HG03469 (cell line): ENCODE results near the gene KCNJ6.
"Not testable (repeated sequence)": the region's sequence is repeated elsewhere in the genome, so short reads cannot be mapped to it uniquely, and the experiment has no call there.

ENCODE experiments used
- ATAC-seq: cut with Tn5 transposase; IDR thresholded peaks from one replicate; pipeline ENCODE4 v1.9.1; 2021; ENCODE audit warnings: mild to moderate bottlenecking, moderate library complexity, moderate number of reproducible peaks; ENCODE audit not compliant: unreplicated experiment

KCNJ6 gene

DNA sequence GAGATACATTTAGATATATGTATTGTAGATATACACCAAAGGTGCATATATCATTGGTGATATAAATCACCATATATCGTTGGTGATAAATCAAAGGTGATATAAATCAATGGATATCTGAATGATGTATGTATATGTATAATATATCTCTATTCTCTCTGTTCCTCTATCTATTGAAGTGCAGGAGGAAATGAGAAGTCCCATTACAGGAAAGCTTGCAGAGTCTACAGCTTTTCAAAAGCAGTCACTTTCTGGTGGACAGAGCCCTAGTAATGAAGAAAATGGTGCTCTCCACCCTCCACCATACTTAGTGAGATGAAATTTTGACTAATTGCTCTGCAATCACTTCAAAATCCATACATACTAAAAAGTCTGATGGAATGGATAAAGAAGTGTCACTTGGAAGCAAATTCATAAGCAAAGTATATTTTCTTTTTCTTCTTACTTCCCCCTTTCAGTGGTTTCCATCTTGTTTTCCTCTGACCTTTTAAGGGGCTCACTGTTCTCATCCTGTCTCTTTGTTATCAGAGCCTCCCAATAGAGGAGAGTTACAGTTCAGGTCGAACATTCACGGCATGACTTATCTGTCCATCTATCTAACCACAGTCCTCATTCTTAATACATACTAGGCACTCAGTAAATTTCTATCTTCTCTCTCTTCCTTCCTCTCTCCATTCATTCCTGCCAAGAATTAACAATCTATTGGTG is 227.2 kb downstream of the KCNJ6 start:
- no peak for ATAC-seq

DNA sequence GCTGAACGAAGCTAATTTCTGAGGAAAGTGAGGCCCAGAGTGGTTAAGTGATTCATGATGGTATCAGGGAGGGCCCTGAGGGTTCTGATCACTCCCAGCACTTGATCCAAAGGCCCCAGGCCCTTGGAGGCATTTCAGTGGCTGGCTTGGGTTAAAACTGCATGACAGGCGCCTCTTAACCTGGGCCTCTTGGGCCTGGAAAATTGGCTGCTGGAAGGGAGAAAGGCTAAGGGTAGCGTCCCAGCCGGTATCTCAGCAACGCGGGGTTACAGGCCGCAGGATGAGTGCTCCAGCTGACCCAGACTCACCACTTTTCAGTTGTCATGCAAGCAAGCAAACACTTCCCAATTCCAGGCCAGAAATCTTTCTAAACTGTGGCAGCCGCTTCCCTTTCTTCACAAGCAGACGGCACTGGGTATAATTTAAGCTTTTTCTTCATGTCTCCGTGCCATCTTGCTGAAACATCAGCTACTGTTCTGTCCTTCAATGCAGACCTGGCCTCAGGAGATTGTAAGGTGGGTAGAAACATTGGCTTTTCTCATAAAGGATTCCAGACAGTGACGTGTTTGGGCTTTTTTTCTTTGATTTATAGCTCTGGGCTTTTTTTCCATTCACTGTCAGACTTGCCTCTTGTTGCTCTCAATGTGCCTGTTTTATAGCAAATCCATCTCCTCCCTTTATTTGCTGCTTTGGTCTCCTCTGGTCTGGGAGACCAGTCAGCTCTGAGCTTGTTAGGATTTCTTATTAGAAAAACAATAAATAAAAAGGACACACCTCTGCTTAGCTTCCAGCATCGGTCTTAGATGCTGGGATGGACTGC is 229.1 kb downstream of the KCNJ6 start:
- no peak for ATAC-seq

DNA sequence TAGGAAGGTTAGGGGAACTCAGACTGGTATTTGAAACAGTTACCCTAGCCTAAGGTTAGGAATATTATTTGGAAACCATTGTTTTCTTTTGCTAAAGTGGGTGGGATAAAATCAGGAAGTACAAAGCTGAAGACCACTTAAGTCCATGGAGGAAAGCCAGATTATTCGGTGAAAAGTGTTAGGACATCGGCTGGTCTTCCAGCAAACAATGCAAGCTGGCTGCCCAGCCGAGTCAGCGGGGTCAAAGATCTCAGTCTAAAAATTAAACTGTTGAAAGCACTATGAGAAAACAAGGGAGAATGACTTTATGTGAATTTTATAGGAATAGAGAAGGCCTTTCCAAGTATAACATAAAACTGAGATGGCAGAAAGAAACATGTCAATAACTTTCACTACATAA is 231.7 kb downstream of the KCNJ6 start:
- ATAC-seq = no peak

DNA sequence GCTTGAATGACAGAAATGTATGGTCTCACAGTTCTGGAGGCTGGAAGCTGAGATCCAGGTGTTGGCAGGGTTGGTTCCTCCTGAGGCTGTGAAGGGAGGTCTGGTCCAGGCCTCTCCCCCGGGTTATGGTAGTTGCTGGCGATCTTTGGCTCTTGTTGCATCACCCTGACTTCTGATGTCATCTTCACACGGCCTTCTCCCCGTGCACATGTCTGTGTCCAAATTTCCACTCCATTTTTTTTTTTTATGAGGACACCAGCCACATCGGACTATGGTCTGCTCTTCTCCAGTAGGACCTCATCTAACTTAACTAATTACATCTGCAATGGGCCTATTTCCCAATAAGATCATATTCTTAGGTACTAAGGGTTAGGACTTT is 232.2 kb downstream of the KCNJ6 start:
- ATAC-seq = no peak

DNA sequence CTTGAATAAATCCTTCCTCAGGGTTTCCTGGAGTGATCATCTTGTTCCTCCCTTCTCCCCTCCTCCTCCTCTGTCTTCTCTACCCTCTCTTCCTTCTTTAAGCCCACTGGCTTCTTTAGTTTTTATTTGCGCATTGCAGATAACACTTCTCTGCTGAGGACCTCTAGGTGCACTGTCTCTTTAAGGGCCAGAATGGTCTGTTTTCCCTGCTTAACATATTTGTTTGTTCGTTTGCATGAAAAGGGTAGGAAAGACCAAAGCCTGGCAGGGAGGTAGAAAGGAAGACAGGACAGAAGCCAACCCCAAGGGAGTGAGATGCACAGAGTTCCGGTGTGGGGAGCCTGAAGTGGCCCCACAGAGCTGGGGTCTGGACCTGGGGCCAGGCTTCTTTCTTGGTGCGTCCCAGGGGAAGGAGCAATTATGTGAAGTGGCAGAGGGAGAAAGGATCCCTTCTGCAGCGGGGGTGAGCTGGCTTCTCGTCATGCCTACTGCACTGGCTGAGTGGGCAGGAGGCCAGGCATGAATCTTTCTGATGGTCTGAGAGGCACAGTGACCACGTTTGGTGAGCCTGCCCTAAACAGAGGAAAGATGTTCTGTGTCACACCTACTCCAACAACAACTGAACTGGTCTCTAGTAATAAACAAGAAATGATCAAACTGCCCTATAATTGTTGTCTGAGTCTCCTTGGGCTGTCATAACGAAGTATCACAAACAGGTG is 232.7 kb downstream of the KCNJ6 start:
- ATAC-seq = no peak

DNA sequence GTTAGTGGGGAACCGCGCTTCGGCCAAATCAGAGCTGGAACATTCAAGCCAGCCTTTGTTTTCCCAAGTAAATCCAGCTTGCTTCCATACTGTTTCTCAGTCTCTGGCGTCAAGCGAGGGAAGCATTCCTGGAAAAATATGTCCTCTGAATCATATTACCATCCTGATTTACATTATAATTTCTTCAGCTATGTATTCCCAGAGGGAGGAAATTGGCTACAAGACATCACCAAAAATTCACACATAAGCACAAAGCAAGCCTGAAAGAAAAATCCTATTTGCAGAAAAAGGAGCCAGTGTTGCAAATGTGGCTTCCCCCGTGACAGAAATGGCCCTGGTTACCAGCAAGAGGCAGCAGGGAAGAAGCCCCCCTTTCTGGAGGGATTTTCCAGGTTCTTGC is 233.3 kb downstream of the KCNJ6 start:
- no peak for ATAC-seq

DNA sequence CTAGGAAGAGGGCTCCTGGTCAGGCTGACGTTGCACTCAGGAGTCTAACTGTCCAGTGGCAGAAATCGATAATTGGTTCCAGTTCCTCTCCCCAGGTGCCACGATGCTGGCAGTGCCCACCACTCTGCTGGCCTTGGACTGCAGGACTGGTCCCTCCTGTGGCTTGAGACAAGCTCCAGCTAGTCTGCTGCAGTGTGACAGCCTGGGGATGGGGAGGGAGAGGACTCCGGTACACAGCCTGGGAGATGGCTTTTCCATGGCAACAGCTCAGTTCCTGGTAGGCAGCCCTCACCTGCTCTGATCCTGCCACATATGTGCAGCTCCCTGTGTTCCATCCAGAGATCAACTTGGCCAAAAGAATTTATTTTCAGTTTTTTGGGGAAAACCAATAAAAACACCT is 239.3 kb downstream of the KCNJ6 start:
- ATAC-seq = no peak

DNA sequence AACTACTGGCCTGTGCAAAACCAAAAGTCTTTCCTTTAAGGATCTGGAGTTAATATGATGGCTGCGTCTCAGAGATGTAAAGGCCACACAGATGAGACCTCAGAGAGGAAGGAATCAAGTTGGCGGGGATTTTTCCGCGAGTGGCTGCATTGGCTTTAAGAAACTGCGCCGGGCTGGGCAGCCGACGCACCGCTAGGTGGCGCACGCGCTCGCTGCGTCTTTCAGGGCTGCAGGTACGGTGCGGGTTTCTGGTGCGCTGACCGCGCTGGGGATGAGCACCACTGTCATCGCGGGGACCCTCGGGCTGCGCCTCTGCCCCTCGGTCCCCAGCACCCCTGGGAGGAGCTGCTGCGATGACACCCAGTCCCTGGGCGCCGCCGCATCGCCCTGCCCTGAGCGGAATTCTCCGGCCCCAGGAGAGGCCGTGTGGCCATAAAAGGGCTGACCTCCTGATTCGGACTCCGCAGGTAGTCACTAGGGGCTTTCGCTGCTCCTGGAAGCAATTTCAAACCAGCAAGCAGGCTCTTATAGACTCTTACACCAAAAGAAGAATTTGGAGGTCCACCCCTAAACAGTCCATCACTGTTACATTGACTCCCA is 241.0 kb downstream of the KCNJ6 start:
- no peak for ATAC-seq

DNA sequence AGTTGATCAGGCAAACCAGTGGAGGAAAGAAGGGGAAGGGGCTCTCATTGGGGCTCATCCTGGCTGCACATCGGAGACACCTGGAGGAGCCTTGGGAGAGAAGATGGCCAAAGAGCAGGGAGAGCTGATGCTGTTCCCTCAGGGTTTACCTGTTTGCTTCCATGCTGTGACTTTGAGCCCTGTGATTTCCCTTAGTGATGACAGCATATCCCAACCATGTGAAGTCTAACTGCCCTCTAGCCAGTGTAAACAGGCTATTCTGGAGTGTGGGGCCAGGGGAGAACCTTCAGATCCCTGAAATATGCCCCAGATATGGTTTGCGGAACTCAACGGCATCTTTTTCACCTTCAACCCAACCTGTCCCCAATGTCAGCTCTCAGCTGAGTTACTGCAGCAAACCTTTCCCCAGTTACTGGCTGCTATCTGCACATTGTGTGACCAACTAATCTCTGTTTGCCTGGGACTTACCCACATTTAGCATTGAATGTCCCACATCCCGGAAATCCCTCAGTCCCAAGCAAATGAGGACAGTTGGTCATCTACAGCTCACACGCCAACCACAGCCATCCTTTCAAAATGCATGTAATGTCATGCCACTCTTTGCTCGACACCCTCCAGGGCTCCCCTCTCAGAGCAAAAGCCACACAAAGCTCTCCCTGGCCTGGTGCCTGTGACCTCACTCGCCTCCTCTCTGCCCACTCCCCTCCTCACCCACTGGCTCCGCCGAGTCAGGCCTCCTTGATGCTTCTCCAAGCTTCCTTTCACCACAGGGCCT is 242.3 kb downstream of the KCNJ6 start:
- no peak for ATAC-seq

DNA sequence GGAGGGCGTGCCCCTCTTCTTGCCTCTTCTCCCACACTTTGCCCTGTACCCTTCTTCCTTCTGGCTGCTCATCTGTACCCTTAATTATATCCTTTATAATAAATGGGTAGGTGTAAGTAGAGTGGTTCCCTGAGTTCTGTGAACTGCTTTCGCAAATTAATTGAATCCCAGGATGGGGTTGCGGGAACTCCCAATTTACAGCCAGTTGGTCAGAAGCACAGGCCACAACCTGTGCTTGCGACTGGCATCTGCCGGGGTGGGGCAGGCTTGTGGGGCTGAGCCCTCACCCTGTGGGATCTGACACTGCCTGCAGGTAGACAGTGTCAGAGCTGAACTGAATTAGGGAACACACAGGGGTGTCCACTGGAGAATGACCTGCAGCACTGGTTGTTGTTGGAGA is 244.9 kb downstream of the KCNJ6 start:
- ATAC-seq = no peak

DNA sequence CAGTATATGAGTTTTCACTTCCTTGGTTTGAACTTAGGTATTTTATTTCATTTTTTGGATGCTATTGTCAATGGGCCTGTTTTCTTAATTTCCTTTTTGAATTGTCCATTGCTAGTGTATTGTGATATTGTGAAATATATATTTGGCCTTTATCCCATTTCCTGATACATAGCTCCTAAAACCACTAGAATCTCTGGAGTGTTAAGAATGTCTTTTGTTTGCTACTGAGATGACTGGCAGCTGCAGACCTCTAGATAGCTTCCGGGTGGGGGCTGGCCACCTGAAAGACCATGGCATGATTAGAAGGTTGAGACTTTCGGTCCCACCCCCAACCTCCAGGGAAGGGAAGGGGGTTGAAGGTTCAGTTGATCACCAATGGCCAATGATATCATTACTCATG is 245.4 kb downstream of the KCNJ6 start:
- ATAC-seq = no peak

DNA sequence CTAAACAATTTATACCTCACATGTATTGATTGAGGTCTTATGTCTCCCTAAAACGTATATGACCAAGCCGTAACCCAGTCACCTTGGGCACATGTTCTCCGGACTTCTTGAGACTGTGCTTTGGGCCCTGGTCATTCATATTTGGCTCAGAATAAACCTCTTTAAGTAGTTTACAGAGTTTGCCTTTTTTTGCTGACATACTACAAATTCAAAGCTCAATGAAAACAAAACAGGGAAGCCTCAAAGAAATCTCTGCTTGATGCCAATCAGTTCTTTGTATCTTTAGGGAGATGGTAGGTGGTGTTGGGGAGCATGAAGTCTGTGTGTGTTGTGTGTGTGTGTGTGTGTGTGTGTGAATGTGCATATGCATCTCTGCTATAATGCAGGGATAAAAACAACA is 247.0 kb downstream of the KCNJ6 start:
- ATAC-seq = no peak

DNA sequence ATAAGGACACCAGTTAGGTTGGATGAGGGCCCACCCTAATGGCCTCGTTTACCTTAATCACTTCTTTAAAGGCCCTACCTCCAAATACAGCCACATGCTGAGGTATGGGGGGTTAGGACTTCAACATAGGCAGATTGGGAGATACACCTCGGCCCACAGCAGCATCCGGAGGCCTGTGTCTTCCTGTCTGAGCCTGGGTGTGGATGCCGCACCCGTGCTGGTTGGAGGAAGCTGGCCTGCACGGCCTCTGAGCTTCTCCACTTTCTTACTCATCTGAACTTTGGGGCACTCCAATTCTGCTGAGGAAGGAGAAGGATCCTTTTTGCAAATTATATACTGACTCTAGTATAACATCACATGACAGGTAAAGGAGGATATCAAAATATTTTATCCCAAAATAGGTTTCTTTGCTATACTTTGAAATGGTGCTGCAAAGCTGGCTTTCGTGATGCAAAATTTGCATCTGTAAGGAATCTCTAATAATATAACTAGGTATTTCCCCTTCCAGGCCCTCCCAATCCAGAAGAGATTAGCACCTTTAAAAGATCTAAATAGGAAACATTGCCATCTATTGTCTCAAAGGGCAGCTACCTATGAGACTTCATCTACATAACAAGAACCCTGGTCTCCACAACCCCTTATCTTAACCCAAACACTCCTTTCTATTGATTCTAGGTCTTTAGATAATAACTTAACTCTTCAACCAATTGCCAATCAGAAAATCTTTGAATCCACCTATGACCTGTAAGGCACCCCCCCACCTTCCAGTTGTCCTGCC is 247.6 kb downstream of the KCNJ6 start:
- ATAC-seq = no peak

DNA sequence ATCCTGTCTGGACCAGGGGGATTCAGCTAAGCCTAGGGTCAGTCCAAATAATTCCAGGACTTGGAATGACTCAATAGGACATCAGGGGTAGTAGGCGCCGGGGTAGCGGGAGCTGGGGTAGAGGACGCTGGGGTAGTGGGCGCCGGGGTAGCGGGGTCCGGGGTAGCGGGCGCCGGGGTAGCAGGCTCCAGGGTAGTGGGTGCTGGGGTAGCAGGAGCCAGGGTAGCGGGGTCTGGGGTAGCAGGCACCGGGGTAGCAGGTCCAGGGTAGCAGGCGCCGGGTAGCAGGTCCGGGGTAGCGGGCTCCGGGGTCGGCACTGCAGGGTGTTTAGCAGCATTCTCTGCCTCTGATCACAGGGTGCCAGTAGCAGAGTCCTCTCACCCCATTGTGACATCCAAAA is 248.9 kb downstream of the KCNJ6 start:
- no peak for ATAC-seq

DNA sequence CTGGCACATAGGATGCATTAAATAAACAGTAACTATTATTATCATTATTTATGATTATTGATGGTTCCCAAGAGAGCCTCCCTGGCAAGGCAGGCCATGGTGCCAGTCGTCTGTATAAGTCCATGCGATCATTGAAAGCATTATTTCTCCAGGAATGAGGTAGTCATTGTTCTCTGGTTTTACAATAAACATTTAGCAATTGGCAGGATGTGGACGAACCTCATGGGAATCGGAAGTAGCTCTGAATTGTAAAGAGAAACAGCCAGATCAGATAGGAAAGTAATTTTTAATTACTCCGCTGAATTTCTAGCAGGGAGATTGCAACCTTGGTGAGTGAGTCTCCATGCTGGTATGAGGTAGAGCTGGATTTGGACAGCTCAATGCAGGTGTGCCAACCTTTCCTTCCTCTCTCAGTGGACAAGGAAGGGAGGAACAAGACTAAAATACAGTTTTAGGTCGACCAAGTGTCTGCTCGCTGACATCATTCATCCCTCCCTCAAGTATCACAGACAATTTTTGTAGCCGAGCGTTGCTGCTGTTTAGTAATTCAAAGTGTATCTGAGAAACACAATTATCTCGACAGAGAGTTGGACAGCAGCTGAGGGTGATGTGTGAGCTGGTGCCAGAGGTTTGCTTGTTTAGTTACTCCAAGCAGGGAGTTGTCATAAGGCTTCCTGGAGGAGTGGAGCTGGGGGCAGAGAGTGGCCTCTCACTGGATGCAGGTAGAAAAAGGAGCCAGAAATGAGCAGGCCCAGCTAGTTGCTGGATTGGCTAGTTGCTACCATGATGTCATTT is 250.8 kb downstream of the KCNJ6 start:
- ATAC-seq = no peak

DNA sequence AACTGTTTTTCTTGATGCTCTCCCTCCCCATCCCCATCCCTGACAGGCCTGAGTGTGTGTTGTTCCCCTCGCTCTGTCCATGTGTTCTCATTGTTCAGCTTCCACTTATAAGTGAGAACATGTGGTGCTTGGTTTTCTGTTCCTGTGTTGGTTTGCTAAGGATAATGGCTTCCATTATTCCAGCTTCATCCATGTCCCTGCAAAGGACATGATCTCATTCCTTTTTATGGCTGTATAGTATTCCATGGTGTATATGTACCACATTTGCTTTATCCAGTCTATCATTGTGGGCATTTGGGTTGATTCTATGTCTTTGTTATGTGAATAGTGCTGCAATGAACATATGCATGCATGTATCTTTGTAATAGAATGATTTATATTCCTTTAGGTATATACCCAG is 254.0 kb downstream of the KCNJ6 start:
- not testable (repeated sequence) for ATAC-seq

DNA sequence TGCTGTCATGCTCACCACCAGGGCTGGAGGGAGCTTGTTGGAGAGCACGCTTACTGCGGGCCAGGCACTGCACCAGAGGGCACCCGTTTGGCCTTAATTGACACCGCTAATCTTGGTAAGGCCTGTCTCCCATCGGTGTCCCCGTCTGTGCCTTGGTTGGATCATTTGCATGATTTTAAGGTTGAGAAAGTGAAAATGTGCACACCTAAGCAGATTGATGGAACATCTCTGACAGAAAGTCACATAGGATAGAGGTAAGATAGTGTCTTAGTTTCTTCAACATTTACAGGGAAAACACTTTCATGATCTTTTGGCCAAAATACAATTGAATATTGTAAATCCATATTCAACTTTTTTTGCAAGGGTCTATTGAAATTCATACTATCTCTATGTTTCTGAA is 255.5 kb downstream of the KCNJ6 start:
- no peak for ATAC-seq

DNA sequence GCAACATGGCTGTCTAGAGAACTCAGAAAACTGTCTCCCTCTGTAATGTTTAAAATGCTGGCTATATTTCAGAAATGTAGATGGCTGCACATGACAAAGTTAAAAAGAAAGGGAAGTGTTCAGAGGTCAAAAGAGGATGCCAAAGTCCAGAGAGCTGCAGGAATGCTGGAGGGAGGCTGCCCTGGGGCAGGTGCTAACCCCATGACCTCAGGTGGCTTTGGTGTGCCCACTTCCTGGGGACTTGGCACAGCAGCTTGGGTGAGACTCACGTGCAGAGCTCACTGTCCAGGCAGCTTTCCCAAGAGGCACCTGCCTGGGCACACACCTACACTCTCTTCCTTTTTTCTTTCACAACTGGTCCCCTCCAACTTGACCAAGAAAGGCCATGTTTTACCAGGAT is 256.4 kb downstream of the KCNJ6 start:
- ATAC-seq = no peak

DNA sequence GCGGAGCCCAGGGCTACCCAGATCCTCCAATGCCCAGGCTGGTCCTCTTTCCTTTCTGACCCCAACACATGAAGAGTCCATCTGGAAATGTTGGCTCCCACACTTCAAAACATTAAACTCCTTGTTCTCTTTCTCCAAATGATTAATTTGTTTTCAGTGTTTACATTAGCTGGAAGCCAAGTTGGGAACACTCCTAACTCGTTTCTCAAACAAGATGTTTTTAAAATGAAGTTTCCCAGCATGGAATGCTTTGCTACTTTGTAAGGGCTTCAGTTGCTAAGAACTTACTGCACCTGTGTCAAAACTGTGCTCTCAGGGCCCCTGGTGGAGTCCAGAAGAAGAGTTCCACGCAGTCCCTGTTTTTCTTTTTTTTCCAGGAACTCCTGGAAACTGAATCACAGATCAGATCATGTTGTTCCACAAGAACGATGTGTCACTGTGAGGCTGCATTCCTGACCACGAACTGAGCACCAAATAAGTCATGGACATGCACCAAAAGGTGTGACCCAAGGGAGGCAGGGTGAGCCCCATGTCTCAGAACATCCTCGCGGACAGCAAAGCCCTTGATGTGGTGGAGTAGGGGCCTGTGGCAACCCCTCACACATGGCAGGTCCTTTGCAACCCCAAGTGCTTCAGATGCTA is 257.3 kb downstream of the KCNJ6 start:
- ATAC-seq = no peak
